Neural progenitor cell (in vitro differentiated cells): ENCODE results near the gene KIF18B. TPM values are rescaled to one million over a fixed set of nuclear protein-coding genes. Genes with fewer than 3 reads are reported as not detected.

Experiments used
- DNase-seq: peaks from one replicate; pipeline ENCODE4 v3.0.0-alpha.2; 2016; ENCODE audit warnings: low spot score
- H2AFZ ChIP-seq: fragments of 200-600 bp; sonication (generic); replicated peaks from 2 replicates; pipeline ENCODE4 v1.6.1; 2016; ENCODE audit warnings: antibody characterized with exemption
- H3F3A ChIP-seq: fragments of 200-600 bp; sonication (generic); 2 replicates; pipeline ENCODE4 v1.6.1; 2016; ENCODE audit warnings: antibody characterized with exemption, low read depth
- H3K27ac ChIP-seq: fragments of 200-600 bp; sonication (generic); 2 replicates; pipeline ENCODE4 v1.5.1; 2016; ENCODE audit warnings: mild to moderate bottlenecking
- H3K27me3 ChIP-seq: fragments of 200-600 bp; sonication (generic); 2 replicates; pipeline ENCODE4 v1.6.1; 2016; ENCODE audit warnings: mild to moderate bottlenecking, moderate library complexity
- H3K36me3 ChIP-seq: fragments of 200-600 bp; sonication (generic); 2 replicates; pipeline ENCODE4 v1.5.1; 2016
- H3K4me1 ChIP-seq: fragments of 200-600 bp; sonication (generic); 2 replicates; pipeline ENCODE4 v1.6.1; 2016; ENCODE audit warnings: mixed run types
- H3K4me2 ChIP-seq: fragments of 200-600 bp; sonication (generic); 2 replicates; pipeline ENCODE4 v1.6.1; 2016
- H3K4me3 ChIP-seq: fragments of 200-600 bp; sonication (generic); 2 replicates; pipeline ENCODE4 v1.5.1; 2016
- H3K79me2 ChIP-seq: fragments of 200-600 bp; sonication (generic); 2 replicates; pipeline ENCODE4 v1.6.1; 2016; ENCODE audit warnings: low read depth
- H3K9ac ChIP-seq: fragments of 200-600 bp; sonication (generic); 2 replicates; pipeline ENCODE4 v1.6.1; 2016
- H3K9me3 ChIP-seq: fragments of 200-600 bp; sonication (generic); 2 replicates; pipeline ENCODE4 v1.5.1; 2016; ENCODE audit warnings: low read depth
- H4K20me1 ChIP-seq: fragments of 200-600 bp; sonication (generic); 2 replicates; pipeline ENCODE4 v1.6.1; 2016; ENCODE audit warnings: low read depth
- H3K27ac Mint-ChIP-seq: 3 replicates; pipeline ENCODE4 v1.8.0; 2021; ENCODE audit warnings: mixed read lengths
- H3K27me3 Mint-ChIP-seq: 2 replicates; pipeline ENCODE4 v1.8.0; 2022; ENCODE audit warnings: low read depth, mild to moderate bottlenecking, inconsistent platforms, moderate library complexity, mixed read lengths; ENCODE audit not compliant: insufficient read depth
- H3K36me3 Mint-ChIP-seq: 3 replicates; pipeline ENCODE4 v1.8.0; 2021; ENCODE audit warnings: mixed read lengths
- H3K4me1 Mint-ChIP-seq: 3 replicates; pipeline ENCODE4 v1.8.0; 2021; ENCODE audit warnings: mixed read lengths
- H3K4me3 Mint-ChIP-seq: 3 replicates; pipeline ENCODE4 v1.8.0; 2021; ENCODE audit warnings: mild to moderate bottlenecking, moderate library complexity, mixed read lengths
- H3K9me3 Mint-ChIP-seq: 3 replicates; pipeline ENCODE4 v1.8.0; 2020; ENCODE audit warnings: mixed read lengths
- EZH2 ChIP-seq: fragments of 200-600 bp; sonication (generic); IDR thresholded peaks from 2 replicates; pipeline ENCODE4 v1.6.1; 2017; ENCODE audit warnings: antibody characterized with exemption, mild to moderate bottlenecking, moderate library complexity
- EZH2phosphoT487 ChIP-seq: fragments of 200-600 bp; sonication (generic); IDR thresholded peaks from 2 replicates; pipeline ENCODE4 v1.6.1; 2017; ENCODE audit warnings: antibody characterized with exemption
- total RNA-seq: library from RNA; depleted of rRNA; stranded (reverse); fragments of >200 nt; gene quantifications from 2 replicates; pipeline ENCODE4 v1.2.3, GENCODE V29; 2015; ENCODE audit warnings: low replicate concordance
- TF ChIP-seq, protein P1 (sequence below): fragments of 200-600 bp; sonication (generic); IDR thresholded peaks from 2 replicates; pipeline ENCODE4 v1.5.1; 2017; ENCODE audit warnings: antibody characterized with exemption, mild to moderate bottlenecking

The KIF18B gene
- total RNA-seq, 1 donor from 2014 or later = 15.1 TPM

DNA sequence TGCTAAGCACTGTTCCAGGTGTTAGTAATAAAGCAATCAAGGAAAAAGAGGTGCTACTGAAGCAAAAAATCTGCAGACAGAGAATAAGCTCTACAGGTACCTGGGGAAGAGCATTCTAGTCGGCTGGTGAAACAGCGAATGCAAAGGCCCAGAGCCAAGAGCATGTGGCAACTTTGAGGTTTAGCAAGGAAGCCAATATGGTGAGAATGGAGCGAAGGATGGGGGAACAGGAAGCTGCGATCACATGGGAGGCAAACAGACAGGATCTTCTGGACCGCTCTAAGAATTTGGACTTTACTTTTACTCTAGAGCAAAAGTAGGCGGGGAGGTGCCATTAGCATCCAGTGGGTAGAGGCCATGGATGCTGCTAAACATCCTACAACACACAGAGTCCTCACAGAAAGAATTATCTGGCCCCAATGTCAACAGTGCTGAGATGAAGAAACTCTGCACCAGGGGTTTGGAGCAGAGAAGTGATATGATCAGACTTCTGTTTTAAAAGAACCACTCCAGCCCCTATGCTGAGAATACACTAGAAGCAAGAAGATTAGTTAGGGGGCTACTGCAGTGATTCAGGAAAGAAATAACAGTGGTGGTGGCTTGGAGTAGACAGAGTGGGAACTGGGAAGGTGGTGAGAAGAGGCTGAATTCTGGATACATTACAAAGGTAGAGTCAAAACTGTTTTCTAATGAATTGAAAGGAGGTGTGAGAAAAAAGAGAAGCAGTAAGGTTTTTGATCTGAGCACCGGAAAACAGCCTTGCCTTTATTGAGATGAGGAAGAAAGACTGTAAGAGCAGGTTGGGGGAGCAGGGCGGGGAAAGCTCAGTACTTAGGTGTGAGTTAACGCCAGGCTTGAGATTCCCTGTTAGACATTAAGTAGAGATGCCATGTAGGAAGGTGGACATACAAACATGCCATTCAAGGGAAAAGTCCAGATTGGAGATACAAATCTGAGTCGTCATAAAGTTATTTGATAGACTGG, 59.3 kb downstream of the KIF18B start:
- Histone ChIP-seq H3K4me1 (no peaks in the 10 kb centered on the region), H3K9me3 (no peaks in the 10 kb centered on the region), H3F3A (no peaks in the 10 kb centered on the region), H3K4me3 (no peak overlapping the region), H3K27ac (no peak overlapping the region), H3K4me2 (no peak overlapping the region), H3K9ac (no peak overlapping the region), H3K36me3 (peaks cover 6% of the 10 kb centered on the region), H3K27me3 (no peaks in the 10 kb centered on the region), H3K79me2 (peaks cover 54% of the 10 kb centered on the region), H4K20me1 (peaks cover 36% of the 10 kb centered on the region), H2AFZ (no peak overlapping the region)
- Mint-ChIP-seq H3K27ac (no peak overlapping the region), H3K4me1 (no peaks in the 10 kb centered on the region), H3K27me3 (peaks cover 2% of the 10 kb centered on the region), H3K9me3 (no peaks in the 10 kb centered on the region), H3K36me3 (peaks cover 18% of the 10 kb centered on the region), H3K4me3 (no peak overlapping the region)
- DNase-seq = no peak
- TF ChIP-seq, protein P1, sequence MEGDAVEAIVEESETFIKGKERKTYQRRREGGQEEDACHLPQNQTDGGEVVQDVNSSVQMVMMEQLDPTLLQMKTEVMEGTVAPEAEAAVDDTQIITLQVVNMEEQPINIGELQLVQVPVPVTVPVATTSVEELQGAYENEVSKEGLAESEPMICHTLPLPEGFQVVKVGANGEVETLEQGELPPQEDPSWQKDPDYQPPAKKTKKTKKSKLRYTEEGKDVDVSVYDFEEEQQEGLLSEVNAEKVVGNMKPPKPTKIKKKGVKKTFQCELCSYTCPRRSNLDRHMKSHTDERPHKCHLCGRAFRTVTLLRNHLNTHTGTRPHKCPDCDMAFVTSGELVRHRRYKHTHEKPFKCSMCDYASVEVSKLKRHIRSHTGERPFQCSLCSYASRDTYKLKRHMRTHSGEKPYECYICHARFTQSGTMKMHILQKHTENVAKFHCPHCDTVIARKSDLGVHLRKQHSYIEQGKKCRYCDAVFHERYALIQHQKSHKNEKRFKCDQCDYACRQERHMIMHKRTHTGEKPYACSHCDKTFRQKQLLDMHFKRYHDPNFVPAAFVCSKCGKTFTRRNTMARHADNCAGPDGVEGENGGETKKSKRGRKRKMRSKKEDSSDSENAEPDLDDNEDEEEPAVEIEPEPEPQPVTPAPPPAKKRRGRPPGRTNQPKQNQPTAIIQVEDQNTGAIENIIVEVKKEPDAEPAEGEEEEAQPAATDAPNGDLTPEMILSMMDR = no peak
- no peak for TF ChIP-seq EZH2
- TF ChIP-seq EZH2phosphoT487 = no peak

DNA sequence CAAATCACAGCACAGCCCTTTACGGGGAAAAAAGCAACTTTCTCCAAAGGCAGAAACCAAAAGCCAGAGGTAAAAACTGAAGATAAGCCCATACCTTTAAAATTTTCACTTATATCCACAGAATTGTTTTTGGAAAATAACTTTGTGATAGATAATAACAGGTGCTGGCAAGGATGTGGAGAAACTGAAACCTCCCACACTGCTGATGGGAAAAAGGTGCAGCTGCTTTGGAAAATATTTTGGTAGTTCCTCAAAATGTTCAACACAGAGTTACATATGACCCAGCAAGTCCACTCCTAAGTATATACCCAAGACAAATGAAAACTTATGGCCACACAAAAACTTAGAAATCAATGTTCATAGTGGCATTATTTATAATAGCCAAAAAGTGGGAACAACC, 60.6 kb downstream of the KIF18B start:
- H3K36me3 Mint-ChIP-seq = peaks cover 21% of the 10 kb centered on the region

DNA sequence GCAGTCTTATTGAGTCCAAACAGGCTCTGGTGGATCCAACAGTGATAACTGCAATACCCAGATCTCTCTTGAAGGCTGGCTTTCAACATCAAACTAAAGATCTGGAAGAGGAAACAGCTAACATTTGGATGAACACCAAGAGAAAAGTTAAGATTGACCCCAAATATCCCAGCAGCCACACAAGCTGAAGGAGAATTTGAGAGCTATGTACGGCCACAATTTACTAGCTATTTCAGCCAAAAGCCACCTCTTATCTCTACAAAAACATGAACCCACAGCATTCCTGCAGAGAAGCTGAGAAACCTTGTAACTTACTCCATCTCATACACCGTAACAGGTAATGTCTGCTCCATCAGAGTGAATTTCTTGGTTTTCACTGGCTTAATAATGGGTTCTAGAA, 62.6 kb downstream of the KIF18B start:
- Histone ChIP-seq H4K20me1 (peaks cover 17% of the 10 kb centered on the region), H3F3A (no peaks in the 10 kb centered on the region), H3K4me3 (no peak overlapping the region), H2AFZ (no peak overlapping the region), H3K4me2 (no peak overlapping the region), H3K79me2 (peaks cover 22% of the 10 kb centered on the region), H3K36me3 (peaks cover 6% of the 10 kb centered on the region), H3K9me3 (no peaks in the 10 kb centered on the region), H3K9ac (no peak overlapping the region), H3K27me3 (no peaks in the 10 kb centered on the region), H3K4me1 (no peaks in the 10 kb centered on the region), H3K27ac (no peak overlapping the region)
- H3K27ac Mint-ChIP-seq = no peak overlapping the region
- H3K4me1 Mint-ChIP-seq = no peaks in the 10 kb centered on the region
- H3K27me3 Mint-ChIP-seq = peaks cover 4% of the 10 kb centered on the region
- TF ChIP-seq, protein P1 = no peak
- TF ChIP-seq EZH2 (no peak), EZH2phosphoT487 (no peak)
- peaks cover 20% of the 10 kb centered on the region for H3K36me3 Mint-ChIP-seq
- DNase-seq = no peak
- H3K4me3 Mint-ChIP-seq = no peak overlapping the region
- H3K9me3 Mint-ChIP-seq = no peaks in the 10 kb centered on the region

More for the DNA sequence above, 60.6 kb downstream of the KIF18B start:
- Histone ChIP-seq H3K4me3 (no peak overlapping the region), H3K36me3 (peaks cover 6% of the 10 kb centered on the region), H3K4me1 (no peaks in the 10 kb centered on the region), H2AFZ (no peak overlapping the region), H3K4me2 (no peak overlapping the region), H3K9me3 (no peaks in the 10 kb centered on the region), H3K79me2 (peaks cover 43% of the 10 kb centered on the region), H3K27ac (no peak overlapping the region), H3F3A (no peaks in the 10 kb centered on the region), H3K27me3 (no peaks in the 10 kb centered on the region), H3K9ac (no peak overlapping the region), H4K20me1 (peaks cover 34% of the 10 kb centered on the region)
- no peak overlapping the region for H3K27ac Mint-ChIP-seq
- no peaks in the 10 kb centered on the region for H3K9me3 Mint-ChIP-seq
- peaks cover 2% of the 10 kb centered on the region for H3K27me3 Mint-ChIP-seq
- TF ChIP-seq, protein P1 = no peak
- TF ChIP-seq EZH2 = no peak
- TF ChIP-seq EZH2phosphoT487 = no peak
- no peak for DNase-seq
- H3K4me3 Mint-ChIP-seq = no peak overlapping the region
- no peaks in the 10 kb centered on the region for H3K4me1 Mint-ChIP-seq
